HG03469 (cell line): ENCODE measurements around the gene HVCN1.
"Not testable (repeated sequence)": the region's sequence is repeated elsewhere in the genome, so short reads cannot be mapped to it uniquely, and the experiment has no call there.

Experiments
- ATAC-seq: cut with Tn5 transposase; IDR thresholded peaks from one replicate; pipeline ENCODE4 v1.9.1; 2021; ENCODE audit warnings: mild to moderate bottlenecking, moderate library complexity, moderate number of reproducible peaks; ENCODE audit not compliant: unreplicated experiment

HVCN1 gene

GRCh38 chr12:110622582-110622981, 66.3 kb downstream of the HVCN1 start:
- no peak for ATAC-seq

- ATAC-seq = no peak
These were observed 69.4 kb downstream of the HVCN1 start for GRCh38 chr12:110619534-110619953.

GRCh38 chr12:110616471-110617115, 72.3 kb downstream of the HVCN1 start:
- no peak for ATAC-seq

- no peak for ATAC-seq
These were observed 73.7 kb downstream of the HVCN1 start for GRCh38 chr12:110615171-110615570.

- ATAC-seq = peak; percentile 79
These were observed 74.9 kb downstream of the HVCN1 start, which contains the start of gene TCTN1 for GRCh38 chr12:110613771-110614684. Gene TCTN1 (plus strand): TSS chr12:110614129. CDS start chr12:110614183, 54 bp downstream.

- no peak for ATAC-seq
These were observed 75.7 kb downstream of the HVCN1 start for GRCh38 chr12:110613071-110613770.

GRCh38 chr12:110606253-110606611, 82.7 kb downstream of the HVCN1 start:
- no peak for ATAC-seq

- ATAC-seq = not testable (repeated sequence)
These were observed 86.7 kb downstream of the HVCN1 start for GRCh38 chr12:110602085-110602814.

GRCh38 chr12:110600254-110600653, 88.7 kb downstream of the HVCN1 start:
- no peak for ATAC-seq

GRCh38 chr12:110599334-110599733, 89.6 kb downstream of the HVCN1 start:
- ATAC-seq = no peak
